Right lobe of liver (tissue), 4 donors: ENCODE data around the gene MRTO4.
"Not testable (repeated sequence)": the region's sequence is repeated elsewhere in the genome, so short reads cannot be mapped to it uniquely, and the experiment has no call there.

ENCODE experiments used
- CTCF ChIP-seq, 4 donors: fragments of 200-600 bp in 3 of 4; fragments of 450-650 bp in 1 of 4; IDR thresholded peaks; one replicate each; pipeline versions ENCODE4 v1.5.1 to v1.8.0; 2016 to 2022; ENCODE audit warnings: antibody characterized with exemption in 4 of 4, mild to moderate bottlenecking in 2 of 4
- POLR2A ChIP-seq: fragments of 450-650 bp; IDR thresholded peaks from one replicate; pipeline ENCODE4 v1.6.1; 2017; ENCODE audit warnings: antibody characterized with exemption, mild to moderate bottlenecking
- donor health status: DM: no; HTN: no; CAD: no.
- donor health status: DM: no; HTN: no; CAD: no.
- donor health status: DM: no; HTN: yes; CAD: no.

DNA sequence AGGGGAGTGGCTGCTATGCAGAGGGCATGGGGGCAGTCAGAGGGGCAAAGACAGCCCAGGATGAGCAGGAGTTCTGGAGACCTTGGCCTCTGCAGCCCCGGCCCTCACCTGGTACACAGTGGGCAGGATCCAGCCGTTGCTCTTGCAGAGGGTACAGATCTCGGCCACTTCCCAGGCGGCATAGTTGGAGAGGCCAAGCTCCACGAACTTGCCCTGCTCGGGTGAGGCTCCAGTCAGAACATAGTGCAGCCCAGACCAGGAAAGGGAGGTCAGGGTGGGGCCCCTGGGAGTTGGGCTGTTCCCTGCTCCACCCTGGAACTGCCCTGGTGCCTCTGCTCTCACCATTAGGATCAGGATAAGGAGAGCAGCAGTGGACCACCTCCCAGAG, 18.7 kb downstream of the MRTO4 start:
- not testable (repeated sequence) for TF ChIP-seq CTCF (IDR thresholded peaks at IDR 0.05); POLR2A
